GM19239 (cell line): ENCODE data around the gene SPACDR.
"Not testable (repeated sequence)": the region's sequence is repeated elsewhere in the genome, so short reads cannot be mapped to it uniquely, and the experiment has no call there.

ENCODE experiments used
- DNase-seq: peaks from one replicate; pipeline ENCODE4 v3.0.0; 2011; ENCODE audit warnings: low spot score; ENCODE audit not compliant: insufficient read length
- FAIRE-seq: peaks from 2 replicates; lab custom pipeline; 2011; peaks lifted over from hg19 to GRCh38; lab: Jason Lieb, UNC

SPACDR gene

DNA sequence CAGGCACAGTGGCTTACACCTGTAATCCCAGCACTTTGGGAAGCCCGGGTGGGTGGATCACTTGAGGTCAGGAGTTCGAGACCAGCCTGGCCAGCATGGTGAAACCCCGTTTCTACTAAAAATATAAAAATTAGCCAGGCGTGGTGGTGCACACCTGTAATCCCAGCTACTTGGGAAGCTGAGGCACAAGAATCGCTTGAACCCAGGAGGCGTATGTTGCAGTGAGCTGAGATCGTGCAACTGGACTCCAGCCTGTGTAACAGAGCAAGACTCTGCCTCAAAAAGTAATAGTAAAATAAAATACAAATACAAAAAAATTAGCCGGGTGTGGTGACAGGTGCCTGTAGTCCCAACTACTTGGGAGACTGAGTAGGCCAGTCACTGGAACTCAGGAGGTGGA, 25.3 kb downstream of the SPACDR start:
- not testable (repeated sequence) for FAIRE-seq, DNase-seq

DNA sequence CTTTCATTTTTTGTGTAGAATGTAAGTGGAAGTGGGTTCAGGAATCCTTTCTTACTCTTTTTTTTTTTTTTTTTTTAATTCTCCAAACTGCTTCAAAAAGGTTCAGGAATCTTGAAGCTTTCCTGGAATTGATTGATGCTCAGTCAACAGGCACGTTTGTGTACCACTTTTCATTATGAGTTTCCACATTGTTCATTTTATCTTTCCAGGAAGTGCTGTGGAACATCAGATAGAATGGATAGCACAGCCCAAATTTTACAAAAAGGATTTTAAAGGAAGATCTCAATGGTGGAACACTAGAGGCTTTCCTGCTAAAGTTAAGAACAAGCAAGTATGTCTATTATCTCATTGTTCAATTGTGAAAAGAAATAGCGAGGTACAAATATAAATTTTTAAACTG, 25.9 kb downstream of the SPACDR start:
- FAIRE-seq (no peak), DNase-seq (no peak)

DNA sequence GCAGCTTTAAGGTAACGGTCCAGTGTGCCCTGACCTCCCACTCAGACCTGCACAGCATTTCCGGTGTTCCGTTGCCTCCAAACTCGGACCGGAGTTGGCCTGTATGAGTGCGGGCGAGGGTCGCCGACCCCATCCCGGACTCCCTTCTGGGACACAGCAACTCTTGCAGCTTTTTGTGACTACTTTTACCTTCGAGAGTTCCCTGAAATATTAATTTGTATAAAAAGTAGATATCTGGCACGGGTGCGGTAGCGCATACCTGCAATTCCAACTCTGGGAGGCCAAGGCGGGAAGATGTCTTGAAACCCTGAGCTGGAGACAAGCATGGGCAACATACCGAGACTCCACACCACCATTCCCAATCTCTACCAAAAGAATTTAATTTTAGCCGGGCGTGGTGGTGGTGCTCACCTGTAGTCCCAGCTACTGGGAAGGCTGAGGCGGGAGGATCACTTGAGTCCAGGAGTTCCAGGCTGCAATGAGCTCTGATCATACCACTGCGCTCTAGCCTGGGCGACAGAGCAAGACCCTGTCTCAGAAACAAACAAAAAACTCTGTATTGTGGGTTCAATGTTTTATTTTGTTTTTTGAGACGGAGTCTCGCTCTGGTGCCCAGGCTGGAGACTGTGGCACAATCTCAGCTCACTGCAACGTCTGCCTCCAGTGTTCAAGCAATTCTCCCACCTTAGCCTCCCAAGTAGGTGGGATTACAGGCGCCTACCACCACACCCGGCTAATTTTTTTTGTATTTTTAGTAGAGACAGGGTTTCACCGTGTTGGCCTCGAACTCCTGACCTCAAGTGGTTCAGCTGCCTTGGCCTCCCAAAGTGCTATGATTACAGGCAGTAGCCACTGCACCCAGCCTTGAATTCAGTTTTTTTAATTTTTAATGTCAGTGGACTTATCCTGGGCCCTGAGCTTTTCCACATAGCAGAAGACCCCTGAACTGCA, 26.6 kb downstream of the SPACDR start:
- FAIRE-seq (no peak), DNase-seq (no peak)

DNA sequence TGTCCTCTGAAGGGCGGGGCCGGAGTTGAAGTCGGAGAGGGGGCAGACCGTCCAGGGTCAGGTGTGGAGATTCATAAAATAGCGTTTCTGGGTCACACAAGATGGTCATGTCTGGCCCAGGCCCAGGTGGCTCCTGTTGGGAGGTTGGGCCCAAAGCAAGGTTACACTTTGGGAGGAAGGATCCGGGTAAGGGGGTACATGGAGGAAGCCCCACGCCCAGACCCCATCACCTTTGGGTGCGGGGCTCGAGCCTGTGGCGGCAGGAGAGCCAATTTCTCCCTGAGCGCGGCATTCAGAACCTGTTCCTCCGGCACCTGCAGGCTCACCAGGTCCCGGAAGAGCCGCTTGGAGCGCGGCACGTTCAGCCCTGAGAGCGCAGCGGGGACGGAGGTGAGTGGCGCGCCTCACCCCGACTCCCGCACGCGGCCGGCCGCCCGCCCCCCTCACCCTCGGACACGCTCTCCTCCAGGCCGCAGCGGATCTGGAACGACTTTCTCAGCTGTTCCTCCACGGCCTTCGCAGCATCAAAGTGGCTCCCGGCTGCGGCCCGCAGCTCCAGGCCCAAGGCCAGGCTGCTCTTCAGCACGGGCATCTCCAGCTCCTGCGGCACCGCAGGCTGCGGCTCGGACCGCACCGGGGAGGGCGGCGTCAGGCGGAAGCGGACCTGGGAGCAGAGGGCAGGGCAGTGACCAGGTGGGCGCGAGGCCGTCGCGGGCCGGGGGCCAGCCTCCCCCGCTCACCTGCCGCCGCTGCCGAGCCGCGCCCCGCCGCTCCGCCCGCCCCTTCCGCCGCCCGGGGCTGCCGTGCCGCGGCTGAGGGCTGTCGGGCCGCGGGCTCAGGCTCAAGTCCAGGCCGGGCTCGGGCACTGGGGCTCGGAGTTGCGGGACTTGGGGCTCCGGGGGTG, 28.4 kb downstream of the SPACDR start:
- DNase-seq (no peak), FAIRE-seq (no peak)

DNA sequence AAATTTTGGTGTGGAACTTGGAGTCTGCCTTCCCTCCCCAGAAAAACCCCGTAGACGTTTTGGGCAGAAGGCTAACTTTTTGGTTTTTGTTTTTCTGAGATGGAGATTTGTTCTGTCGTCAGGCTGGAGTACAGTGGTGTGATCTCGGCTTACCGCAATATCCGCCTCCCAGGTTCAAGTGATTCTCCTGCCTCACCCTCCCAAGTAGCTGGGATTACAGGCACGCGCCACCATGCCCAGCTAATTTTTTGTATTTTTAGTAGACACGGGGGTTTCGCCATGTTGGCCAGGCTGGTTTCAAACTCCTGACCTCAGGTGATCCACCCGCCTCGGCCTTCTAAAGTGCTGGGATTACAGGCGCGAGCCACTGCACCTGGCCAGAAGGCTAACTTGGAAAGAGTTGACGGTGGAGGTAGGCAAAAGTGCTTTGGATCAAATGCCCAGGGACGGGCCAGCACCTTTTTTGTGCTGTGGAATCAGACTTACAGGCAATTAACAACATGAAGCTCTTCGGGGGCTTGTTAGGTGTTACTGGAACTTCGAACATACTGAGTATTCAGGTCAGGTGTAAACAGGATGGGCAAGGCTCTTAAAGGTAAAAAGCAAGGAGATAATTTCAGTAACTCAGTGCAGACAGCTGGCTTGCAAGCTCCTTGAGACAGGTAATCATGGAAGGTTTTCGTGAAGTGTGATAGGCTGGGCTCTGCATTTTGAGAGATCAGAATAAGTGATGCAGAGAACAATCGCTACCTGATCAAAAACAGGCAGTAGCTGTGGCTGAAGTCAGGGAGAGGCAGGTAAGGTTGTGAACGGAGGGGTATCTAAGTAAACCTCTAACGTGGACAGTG, 29.5 kb downstream of the SPACDR start:
- no peak for FAIRE-seq

DNA sequence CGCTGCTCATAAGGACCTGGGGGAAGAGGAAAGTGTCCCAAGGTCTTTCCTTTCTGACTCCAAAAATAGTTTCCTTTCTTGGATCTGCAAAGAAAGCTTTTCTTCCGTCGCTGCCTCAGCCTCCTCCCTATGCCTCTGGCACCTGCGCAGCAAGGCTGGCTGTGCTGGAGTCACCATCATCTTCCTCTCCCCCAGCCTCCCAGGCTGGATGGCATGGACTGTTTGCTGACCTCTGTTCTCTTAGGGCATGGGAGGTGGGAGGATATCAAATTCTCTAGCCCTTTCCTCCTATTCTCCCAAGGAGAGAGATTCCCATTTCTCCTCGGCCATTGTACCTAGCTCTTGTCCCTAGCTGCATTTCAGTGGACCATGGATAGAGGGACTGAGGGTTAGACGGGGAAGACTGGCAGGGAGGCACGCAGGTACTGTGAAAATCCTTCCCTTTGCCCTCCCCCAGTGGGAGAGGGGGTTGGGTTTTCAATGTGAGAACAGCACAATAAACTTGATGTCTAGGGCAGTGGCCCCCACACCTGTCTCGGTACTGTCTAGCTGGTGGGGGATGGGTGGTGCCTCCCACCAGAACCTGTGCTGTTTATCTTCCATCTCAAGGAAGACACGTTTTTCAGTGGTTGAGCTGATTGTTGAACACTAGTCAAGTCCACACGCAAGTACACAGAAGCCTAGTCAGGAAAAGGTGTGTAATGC, 30.3 kb downstream of the SPACDR start:
- no peak for FAIRE-seq
- DNase-seq, result no peak

More for the DNA sequence above, 29.5 kb downstream of the SPACDR start:
- no peak for DNase-seq

DNA sequence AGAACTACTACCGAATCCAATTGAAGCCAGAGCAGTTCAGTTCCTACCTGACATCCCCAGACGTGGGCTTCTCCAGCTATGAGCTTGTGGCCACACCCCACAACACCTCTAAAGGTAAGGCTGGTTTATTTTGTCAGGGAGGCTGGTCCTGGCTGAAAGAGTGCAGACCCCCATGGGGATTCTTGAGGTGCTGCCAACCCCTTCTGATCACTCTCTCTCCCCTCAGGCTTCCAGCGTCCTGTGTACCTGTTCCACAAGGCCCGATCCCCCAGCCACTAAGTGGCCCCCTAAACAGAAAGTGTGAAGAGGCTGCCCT, 30.8 kb downstream of the SPACDR start:
- FAIRE-seq, result no peak
- DNase-seq, result no peak

DNA sequence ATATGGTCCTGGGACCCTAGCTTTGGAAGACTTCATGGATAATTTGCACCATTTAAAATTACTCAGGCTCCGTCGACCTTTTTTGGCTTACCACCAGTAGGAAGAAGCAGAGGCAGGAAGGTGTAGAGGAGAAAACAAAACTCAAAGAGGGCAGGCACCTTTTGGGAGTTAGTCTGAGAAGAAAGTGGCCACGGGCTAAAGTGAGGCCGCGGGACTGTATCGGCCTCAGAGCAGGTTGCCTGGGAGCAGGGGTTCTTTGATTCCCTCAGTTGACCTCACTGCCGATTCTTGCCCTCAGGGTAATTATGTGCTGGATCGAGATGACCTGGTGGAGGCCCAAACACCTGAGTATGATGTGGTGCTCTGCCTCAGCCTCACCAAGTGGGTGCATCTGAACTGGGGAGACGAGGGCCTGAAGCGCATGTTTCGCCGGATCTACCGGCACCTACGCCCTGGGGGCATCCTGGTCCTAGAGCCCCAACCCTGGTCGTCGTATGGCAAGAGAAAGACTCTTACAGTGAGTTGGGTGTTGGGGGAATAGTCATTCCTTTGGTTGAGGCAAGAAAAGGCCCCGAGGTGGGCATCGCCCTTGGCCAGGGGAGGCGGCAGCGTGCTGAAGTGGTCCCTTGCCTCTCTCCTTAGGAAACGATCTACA, 31.3 kb downstream of the SPACDR start:
- no peak for DNase-seq

DNA sequence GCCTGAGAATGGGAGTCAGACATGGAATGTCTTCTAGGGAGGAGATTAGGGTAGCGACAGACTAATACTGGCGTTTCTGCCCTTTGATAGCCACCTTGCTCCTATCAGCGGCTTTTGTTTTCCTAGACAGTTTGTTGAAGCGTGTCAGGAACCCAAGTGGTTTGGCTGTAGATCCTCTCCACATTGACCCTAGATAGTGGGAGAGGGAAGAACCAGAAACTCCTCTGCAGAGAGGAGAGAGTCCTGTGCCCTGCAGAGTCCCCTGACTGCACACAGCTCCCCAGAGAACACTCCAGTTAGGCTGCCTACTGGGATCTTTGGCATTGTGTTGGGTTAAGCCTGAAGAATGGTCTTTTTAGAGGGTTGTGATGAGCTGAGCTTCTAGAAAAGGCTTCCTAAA, 32.0 kb downstream of the SPACDR start:
- no peak for FAIRE-seq
- DNase-seq, result no peak

More for the DNA sequence above, 31.3 kb downstream of the SPACDR start:
- FAIRE-seq, result no peak

DNA sequence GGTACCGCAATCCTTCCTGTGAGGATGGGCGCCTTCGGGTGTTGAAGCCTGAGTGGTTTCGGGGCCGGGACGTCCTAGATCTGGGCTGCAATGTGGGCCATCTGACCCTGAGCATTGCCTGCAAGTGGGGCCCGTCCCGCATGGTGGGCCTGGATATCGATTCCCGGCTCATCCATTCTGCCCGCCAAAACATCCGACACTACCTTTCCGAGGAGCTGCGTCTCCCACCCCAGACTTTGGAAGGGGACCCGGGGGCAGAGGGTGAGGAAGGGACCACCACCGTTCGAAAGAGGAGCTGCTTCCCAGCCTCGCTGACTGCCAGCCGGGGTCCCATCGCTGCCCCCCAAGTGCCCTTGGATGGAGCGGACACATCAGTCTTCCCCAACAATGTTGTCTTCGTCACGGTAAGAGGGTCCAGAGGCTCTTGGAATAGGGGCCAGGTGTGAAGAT, 32.7 kb downstream of the SPACDR start:
- FAIRE-seq (no peak), DNase-seq (no peak)

DNA sequence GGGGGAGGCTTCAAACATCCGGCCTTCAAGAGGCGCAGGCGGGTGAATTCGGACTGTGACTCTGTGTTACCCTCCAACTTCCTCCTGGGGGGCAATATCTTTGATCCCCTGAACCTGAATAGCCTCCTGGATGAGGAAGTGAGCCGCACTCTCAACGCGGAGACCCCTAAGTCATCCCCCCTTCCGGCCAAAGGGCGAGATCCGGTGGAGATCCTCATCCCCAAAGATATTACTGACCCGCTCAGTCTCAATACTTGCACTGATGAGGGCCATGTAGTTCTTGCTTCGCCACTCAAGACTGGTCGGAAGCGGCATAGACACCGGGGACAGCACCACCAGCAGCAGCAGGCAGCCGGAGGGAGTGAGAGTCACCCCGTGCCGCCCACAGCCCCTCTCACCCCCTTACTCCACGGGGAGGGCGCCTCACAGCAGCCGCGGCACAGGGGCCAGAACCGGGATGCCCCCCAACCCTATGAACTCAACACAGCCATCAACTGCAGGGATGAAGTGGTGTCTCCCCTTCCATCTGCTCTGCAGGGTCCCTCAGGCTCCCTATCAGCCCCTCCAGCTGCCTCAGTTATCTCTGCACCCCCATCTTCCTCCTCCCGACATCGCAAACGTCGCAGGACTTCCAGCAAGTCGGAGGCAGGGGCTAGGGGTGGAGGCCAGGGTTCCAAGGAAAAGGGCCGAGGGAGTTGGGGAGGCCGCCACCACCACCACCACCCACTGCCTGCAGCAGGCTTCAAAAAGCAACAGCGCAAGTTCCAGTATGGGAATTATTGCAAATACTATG, 33.4 kb downstream of the SPACDR start:
- no peak for DNase-seq
- peak; percentile 57 for FAIRE-seq

DNA sequence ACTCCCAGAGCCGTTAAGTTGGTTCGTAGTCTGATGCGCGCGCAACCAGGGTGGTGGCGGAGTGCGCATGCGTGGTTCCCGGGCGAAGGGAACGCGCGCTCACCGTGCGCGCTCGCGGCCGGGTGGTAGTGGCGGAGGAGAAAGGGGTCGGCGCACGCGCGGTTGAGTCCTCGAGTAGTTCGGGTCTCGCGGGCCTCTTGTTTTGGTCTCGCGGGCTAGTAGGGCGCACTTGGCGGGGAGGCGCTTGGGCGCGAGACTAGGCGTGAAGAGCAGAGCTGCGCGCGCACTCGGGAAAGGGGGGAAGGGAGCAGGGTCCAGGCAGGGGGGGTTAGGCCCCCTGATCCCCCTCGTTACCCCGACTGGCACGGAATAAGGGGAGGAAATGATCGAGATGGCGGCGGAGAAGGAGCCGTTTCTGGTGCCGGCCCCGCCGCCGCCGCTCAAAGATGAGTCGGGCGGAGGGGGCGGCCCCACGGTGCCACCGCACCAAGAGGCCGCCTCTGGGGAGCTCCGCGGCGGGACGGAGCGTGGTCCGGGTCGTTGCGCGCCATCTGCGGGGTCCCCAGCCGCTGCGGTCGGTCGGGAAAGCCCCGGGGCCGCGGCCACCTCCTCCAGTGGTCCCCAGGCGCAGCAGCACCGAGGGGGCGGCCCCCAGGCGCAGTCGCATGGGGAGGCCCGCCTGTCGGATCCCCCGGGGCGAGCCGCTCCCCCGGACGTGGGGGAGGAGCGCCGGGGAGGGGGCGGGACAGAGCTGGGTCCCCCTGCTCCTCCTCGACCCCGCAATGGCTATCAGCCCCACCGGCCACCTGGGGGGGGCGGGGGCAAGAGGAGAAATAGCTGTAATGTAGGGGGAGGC, 34.2 kb downstream of the SPACDR start, which contains the start of gene MEPCE:
TSS of gene MEPCE (plus strand) at position 195 of the 856 bp plus-strand sequence. CDS start at position 383, 188 bp downstream.
- FAIRE-seq (peak; percentile 48), DNase-seq (peak; percentile 79)

DNA sequence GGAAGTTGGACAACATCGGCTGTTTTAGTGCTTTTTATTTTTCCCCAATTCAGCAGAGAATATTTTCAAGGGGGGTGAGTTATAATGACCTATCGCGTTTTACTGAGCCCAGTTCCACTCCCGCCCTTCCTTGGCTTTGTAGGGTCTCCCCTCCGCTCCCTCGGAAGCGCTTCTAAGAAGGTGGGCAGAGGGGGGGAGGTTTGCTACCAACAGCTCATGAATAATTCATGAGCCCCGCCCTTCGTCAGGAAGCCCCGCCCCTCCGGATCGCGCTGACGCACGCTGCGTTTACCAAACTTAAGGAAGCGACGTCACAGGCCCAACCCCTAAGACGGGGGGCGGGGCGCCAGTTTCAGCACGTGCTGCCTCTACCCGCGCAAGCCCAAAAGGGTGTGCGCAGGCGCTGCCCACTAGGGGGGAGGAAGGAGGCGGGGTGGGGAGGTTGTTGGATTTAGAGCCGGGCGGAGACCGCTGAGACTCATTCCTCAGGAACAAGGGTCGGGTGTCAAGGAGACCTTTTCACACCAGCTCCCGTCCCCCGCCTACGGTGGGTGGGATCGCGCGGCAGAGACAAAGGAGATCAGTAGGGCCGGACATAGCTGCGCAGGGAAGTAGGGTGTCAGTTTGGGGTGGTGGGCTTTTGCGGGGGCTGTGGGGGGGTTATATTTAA, 35.0 kb downstream of the SPACDR start:
- FAIRE-seq, result no peak
- DNase-seq, result no peak

DNA sequence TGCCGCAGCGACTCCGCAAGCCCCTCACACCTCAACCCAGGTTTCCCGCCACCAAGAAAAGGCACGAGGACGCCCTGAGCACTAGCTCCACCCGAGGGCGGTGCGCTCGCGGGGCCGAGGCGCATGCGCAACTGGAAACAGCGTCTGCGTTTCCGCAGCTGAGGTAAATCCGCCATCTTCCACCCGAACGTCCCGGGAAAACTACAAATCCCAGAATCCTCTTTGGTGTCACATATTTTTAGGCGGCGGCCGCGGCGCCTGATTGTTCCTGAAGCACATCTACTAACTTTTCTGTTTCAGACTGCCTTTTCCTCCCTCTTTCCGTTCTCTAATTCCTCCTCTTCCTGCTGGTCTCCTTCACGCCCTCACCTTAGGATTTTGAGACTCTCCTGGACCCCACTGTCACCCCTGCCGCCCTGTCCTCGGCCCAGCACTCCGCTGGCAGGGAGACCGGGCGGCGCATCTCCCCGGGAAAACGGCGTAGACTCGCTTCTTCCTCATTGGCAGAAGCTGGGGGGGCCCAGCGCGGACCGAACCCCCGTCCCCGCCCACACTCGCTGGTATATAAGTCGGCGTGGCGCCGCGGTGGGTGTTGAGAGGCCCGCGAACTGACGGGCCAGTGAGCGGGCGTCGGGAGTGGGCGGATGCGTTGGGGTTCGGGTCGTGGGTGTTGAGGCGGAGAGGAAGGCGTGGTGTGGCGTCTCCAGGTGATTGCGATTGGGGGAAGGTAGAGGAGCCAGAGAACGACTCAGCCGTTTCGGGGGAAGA, 35.7 kb downstream of the SPACDR start, which contains the start of gene ZCWPW1:
TSS of gene ZCWPW1 (minus strand) at position 505 of the 768 bp plus-strand sequence. CDS start 8,054 bp downstream, outside the sequence.
- peak; percentile 72 for DNase-seq
- FAIRE-seq, result peak; percentile 95

DNA sequence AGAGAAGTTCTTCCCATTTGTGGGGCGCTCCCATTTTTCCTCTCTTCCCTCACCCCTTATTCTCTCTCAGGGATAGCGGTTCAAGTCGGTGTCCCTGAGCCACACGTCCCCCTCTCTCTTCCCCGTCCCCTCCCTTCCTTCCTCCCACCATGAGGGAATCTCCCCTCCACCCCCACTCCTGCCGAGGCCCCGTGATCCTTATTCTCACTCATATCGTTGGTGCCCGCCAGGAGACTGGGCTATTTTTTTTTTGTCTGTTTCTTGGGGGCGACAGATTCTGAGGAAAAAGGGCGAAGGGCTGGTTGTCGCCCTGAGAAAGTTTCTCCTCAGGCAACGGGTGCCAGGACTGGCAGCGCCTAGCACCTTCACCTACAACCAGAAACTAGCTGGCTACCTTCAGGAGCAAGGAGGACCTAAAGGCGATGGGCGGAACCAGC, 36.3 kb downstream of the SPACDR start:
- no peak for DNase-seq
- no peak for FAIRE-seq

DNA sequence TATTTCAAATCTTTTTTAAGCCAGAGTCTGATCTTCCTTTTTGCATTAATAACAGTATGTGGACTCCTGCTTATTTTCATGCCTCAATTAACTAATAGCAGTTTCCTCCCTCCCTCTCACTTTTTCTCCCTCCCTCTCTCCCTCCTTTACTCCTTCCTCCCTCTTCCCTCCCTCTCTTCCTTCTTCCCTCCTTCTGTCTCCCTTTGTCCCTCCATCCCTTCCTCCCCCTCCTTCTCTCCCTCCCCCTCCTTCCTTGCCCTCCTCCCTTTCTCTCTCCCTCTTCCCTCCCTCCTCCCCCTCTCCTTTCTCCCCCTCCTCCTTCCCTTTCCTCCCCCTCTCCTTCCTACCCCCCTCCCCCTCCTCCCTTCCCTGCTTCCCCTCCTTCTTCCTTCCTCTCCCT, 37.5 kb downstream of the SPACDR start:
- DNase-seq, result no peak
- FAIRE-seq, result no peak
